LHCN-M2 (cell line): ENCODE results near the gene TRAF2. TPM values are rescaled to one million over a fixed set of nuclear protein-coding genes. Genes with fewer than 3 reads are reported as not detected.

Experiments
- DNase-seq: peaks from one replicate; pipeline ENCODE4 v3.0.0-alpha.2; 2012; ENCODE audit warnings: low read depth
- total RNA-seq: library from RNA; depleted of rRNA; stranded (reverse); fragments of >200 nt; gene quantifications from 2 replicates; pipeline ENCODE4 v1.2.3, GENCODE V29; 2014

The TRAF2 gene
- total RNA-seq, 1 experiment from 2014 or later = 11.7 TPM

DNA sequence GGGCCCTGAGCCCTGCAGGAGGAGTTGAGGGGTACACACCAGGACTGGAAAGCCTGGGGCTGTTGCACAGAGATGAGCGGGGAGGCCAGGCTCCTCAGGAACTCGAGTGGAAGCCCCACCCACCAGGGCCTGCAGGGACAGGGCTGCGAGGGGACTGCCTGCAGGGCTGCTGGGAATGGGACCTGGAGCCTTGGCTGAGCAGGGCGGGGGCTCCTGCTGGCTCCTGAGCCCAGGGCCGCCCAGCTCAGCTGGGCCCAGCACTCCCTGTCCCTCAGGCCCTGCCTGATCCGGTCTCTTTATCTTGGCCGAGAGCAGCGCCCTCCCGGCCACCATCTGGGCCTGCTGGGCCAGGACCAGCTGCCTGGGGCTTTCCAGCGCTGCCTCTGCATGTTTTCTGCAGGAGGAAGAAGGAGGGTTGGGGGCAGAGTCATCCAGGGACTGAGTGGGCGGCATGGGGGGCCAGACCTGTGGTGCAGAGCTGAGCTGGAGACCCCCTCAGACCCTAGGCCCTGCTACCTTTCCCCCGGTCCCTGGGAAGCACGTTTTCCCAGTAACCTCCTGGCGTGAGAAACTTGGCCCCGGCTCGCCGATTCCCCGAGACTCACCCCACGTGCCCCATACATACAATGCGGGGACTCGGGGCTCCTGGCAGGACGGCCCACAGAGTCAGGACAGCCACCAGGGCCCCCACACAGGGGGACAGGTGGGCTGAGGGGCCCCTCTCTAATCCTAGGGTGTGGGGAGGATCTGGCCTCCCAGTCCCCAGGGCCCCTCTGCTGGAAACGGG lies 75.2 kb downstream of the TRAF2 start:
- DNase-seq = no peak

DNA sequence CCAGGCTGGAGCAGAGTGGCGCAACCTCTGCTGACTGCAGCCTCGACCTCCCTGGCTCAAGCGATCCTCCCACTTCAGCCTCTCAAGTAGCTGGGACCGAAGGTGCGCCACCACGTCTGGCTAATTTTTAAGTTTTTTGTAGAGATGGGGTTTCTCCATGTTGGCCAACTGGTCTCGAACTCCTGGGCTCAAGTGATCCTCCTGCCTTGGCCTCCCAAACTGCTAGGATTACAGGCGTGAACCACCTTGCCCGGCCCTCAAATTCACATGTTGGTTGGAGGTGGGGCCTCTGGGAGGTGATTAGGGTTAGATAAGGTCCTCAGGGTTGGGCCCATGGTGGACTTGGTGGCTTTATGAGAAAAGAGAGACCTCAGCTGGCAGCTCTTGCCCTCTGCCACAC lies 75.8 kb downstream of the TRAF2 start:
- DNase-seq = no peak

DNA sequence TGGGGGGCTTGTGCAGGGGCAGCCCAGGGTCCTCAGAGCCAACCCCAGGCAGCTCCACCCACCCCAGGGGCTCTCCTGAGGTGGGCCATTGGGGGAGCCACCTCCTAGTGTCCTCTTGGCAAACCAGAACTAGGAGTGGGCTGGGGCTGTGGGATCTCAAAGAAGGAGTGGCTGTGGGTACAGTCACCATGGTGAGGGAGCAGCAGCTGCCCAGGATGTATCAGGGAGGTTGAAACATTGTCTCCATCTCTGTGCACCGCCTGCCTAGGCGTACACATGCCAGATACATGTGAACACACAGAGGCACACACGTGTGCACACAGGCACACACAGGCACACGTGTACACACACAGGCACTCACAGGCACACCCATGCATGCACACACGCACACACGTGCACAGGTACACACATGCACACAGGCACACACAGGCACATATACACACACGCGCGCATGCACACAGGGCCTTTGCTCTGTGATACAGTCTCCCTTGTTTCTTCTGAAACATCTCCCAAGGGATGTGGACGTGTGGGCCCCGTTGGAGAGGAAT lies 76.5 kb downstream of the TRAF2 start:
- no peak for DNase-seq

DNA sequence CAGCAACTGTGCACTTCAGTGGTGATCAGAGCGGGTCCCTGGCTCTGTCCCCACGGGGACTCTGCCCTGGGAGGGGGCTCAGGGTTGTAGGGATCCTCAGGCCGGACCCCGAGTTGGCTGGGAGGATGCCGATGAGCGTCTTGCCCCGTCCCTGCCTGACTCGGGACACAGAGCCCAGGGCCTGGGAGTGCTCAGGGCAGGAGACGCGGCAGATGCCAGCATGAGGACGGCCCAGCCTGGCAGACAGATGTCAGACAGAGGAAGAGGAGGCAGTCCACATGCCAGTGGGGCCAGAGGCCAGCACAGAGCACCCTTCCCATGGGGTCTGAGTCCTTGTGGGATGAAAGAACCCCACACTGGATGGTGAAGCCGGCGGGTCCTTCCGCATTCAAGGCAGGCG lies 77.0 kb downstream of the TRAF2 start:
- DNase-seq = no peak

DNA sequence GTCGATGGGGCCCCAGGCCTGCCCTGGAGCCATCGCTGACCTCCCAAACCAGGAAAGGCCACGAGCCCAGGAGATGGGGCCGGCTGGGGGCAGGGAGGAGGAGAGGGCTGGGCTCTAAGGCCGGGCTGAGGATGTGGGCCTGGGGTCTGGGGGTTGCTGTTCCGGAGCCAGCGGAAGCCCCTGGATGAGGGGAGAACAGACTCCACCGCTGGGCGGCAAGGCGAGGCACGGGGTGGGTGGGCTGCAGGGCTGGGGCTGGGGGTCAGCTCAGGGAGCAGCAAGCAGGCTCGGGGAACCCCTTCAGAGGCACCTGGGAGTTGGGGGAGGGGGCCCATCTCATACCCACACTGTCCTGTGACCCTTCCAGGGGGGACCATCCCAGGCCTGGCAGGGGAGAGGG lies 77.4 kb downstream of the TRAF2 start:
- DNase-seq = no peak

DNA sequence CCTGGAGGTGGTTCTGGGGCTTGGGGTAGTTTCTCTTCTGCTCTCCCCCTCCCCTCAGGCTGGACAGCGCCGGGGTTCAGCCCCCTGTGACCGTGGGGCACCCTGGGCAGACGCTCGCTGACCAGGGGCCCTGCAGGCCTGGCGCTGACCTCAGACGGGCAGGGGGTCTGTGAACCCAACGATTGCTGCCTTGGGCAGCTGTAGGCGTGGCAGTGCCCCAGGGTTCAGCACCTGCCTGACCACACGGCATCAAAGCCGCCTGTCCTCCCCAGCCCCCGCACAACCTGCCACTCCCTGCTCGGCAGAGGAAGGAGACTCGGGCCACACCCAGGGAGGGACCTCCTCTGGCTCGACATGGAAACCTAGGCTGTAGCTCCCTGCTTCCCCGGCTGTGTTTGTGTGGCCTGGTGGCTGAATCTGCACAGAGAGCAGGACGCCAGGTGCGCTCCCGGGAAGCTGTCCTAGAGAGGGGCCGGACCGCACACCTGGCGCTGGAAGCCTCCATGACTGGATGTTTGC lies 77.9 kb downstream of the TRAF2 start:
- no peak for DNase-seq

DNA sequence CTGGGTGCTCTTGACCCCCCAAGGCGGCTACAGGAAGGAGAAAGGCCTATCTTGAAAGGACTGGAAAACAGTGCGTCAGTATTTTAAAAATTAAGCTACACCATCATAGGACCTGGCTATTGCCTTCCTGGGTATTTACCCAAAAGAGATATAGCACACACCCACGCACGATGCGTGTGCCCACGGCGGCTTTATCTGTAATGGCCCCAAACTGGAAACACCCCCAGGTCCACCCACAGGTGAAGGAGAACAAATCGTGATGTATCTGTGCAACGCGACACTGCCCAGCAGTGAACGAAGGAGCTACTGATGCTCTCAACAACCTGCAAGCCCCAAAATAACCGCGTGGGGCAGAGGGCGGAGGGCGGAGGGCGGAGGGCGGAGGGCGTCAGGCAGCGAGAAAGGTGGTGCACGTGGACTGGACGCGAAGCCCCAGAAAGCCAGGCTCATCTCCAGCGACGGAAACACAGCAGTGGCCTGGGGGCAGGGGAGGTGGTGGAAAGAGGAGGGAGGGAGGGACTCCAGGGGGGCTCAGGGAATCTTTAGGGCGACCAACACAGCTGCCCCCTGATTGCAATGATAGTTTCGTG lies 78.6 kb downstream of the TRAF2 start:
- DNase-seq = no peak

DNA sequence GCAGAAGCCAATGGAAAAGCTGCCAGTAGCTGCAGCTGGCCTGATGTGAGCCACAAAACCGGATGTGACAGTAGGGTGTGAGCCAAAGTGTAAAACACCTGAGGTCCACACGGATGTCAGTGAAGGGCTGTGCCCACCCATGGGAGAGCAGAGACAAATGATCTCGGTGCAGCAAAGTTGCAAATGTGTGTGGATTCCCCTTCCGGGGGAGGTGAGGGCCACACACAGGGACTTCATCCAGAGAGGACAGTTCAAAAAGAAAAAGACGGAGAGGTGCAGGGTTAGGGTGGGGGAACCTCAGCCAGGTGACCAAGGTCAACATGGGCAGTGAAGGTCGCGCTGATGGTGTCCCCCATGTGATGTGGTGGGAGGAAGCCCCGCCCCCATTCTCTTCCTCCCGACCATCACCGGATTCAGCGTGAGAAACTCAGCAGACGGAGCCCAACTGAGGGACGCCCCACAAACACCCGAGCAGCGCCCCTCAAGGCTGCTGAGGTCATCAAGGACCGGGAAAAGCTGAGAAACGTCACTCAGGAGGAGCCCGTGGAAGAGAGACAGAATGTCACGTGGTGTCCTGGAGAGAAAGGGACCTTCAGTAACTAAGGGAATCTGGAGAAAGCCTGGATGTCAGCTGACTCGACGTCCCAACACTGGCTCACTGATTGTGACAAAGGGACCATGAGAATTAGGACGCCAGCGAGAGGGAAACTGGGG lies 79.6 kb downstream of the TRAF2 start:
- no peak for DNase-seq

DNA sequence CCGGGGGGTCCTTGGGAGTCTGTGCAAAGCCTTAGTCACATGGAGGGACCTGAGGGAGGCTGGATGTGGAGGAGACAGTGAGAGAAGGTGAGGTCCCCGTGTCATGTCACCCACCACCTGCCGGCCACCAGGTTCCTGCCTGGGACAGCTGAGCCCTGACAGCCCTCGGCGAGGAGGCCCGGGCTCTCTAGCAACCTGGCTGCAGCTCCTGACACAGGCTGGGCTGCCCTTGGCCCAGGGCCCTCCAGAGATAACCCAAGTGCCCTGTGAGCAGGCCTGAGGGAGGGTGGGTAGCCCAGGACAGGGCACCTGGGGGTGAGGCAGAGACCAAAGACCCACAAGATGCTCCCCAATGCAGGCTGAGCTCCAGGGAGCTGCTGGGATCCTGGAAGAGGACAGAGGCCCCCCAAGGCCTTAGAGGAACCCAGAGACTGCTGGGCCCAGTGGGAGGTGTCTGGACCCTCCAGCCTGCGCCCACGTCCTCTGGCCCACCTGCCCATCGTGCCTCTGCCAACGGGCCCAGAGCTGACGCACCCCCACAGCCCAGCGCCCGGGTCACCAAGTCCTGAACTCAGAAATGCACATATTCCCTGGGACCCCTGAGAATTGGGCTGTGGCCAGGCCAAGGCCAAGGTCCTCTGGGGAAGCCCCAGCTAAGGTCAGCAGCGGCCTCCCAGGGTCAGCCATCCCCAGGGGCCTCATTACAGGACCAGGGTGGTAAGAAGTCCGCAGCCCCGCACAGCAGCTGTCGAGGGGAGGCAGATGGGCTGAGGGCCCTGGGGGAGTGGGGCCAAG lies 82.2 kb downstream of the TRAF2 start:
- no peak for DNase-seq

DNA sequence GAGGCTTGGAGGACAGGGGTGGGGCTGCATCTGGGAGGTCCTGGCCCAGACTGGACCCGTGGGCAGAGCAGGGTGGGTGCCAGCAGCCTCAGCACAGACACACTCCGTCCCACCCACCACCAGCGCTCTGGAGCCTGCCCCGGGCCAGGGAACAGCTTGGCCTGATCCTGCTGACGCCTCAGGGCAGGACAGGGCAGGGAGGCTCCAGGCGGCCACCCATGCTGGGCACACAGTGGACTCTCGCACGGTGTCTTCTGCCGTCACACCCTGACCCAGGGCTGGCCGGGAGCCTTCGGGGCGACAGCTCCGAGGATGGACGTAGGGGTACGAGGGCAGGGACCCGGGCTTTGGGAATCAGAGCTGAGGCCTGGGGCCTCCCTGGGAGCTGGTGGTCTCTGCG lies 82.8 kb downstream of the TRAF2 start:
- DNase-seq = no peak

DNA sequence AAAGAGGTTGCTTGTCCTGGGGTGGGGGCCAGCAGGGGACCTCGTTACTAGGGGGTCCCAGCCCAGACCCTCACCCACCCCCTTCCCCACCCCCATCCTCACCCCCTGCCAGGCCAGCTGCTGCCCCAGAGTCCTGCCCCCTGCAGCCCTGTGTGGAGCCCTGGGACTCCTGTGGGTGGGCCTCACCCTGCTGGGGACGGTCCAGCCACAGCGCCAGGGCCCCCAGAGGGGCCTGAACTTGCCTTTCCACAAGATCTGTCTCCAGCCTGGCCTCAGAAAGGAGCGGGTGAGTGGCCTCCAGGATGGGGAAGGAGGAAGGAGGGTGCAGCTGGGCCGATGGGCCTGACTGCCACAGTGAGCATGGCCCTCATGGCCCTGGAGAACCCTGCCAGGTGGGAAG lies 83.5 kb downstream of the TRAF2 start:
- no peak for DNase-seq

DNA sequence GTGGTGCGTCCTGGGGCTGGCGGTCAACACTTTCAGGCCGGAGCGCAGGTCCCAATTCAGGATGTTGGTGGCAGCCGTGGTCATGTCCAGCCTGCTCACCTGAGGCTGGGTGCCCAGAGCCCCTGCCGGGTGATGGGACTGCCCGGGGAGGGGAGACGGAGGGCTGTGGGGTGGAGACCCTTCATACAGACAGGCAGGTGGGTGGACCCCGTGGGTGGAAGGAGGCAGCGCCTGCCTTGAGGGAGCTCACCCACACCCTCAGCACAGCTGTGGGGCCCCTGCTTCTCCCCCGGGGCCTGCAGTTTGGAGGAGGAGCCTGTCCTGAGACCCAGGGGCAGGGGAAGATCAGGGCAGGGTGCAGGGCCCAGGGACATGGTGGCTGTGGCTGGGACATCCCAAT lies 84.0 kb downstream of the TRAF2 start:
- DNase-seq = no peak

DNA sequence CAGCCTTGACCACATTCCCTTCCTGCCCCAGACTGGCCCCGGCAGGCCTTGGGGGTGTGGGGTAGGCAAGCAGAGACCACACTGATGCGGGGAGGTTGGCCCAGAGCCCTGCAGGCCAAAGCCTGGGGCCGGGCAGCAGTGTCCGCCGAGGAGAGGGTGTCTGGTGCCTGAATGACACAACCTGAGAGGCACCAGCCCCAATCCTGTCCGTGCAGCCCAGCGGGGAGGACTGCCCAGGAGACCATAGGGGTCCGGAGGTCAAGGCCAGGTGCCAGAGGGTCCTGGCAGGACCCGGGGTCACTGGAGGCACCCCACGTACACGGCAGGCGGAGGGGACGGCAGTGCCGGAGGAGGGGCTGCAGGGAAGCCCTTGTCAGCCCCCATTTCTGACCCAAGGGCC lies 85.4 kb downstream of the TRAF2 start:
- DNase-seq = no peak

DNA sequence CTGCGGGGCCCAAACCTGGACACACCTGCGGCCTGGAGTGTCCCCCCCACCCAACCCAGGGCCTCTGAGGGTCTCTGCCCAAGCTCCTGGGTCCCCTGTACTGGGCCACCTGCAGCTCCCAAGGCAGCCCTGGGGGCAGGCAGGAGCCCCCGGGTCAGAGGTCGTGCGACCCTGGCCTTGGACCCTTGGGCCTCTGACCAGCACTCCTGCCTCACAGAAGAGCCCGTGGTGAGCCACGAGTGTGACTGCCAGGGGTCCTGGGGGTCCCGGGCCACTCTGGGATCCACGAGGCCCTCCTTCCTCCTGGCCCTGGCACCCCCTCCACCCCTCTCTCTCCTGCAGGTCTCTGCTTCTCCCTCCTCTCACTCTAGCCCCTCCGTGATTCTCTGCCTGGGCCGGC lies 86.0 kb downstream of the TRAF2 start:
- no peak for DNase-seq

DNA sequence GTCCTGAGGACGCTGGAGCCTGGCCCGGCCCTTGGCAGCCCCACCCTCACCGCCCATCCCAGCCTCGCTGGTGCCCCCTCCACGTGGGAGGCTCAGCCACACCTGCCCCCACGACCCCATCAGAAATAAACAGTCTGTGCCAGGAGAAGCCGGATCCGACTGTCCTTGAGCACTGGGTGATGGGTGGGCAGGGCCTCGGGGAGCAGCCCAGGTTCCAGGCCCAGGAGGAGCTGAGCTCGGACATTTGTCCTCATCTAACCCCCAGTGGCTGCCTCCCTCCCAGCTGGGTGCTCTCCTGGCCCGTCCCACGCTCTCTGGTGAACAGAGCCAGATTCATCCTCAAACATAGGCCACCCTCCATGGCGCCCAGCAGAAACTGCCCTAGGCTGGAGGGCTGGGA lies 86.4 kb downstream of the TRAF2 start:
- DNase-seq = no peak

DNA sequence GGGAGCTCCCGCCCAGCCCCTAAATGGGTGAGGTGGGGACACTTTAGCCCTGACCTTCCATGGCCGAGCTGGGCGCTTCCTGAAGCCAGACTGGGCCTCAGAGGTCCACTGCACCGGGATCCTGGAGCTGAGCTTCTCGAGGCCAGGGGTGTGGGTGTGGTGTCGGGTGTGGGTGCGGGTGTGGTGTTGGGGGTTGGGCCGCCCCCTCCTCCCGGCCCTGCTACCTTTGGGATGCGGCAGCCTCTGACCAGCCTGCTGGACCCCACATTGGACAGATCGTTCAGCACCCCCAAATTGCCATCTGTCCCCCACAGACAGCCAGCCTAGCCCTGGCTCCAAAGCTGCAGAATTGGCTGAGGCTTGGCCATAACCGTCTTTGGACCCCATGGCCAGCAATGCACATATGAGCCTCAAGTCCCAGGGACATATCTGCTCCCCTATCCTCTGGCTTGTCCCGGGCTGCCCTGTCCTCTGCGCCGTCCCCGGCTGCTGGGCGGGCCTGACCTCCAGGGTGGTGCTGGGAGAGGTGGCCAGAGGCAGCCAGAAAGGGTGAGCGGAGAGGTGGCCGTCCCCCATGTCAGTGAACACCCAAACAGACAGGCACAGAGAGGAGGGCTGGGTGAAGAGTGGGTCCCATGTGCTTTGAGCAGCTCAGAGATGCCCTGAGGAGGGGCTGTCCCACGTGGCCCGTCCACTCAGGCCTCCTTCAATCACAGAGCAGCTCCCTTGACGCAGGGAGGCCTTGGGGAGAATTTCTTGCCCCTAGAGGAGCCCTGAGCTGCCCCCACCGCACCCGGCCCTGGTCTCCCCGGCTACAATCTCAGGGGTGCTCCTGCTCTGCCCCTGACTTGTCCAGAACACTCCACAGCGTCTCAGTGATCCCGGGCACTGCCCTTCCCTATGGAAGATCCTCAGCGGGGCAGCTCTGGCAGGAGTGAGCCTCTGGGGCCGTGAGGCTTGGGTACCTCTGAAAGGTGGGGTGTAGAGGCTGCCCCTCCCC lies 87.6 kb downstream of the TRAF2 start:
- no peak for DNase-seq

DNA sequence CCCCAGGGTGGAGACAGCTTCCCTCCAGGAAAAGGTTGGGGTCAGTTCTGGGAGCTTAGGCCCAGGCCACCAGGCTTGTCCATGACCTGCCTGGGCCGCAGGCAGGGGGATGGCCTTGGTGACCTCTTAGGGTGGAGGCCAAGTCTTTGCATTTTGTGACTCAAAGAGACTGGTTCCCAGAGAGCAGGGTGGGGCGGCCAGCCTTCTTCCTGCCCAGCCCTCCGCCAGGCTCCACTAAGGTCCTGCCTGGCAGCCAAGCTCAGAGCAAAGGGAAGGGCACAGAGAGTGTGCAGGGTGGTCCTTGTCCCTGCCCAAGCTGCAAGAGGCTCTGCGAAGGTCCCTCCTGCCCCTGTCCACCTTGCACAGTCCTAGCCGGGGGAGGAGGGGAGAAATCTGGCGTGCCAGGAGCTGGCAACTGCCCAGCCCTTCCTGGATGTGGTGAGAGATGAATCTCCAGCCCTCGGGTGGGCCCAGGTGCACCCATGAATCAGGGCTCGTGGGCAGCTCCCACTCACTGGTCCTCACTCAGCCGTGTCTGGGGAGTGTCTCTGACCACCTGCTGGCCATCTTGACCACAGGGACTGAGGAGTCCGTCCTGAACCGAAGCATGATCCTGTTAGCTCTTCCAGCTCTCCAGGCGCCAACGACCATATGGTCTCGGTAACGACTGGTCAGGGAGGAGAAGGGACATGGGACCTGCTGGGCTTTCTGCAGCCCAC lies 88.7 kb downstream of the TRAF2 start:
- DNase-seq = no peak

DNA sequence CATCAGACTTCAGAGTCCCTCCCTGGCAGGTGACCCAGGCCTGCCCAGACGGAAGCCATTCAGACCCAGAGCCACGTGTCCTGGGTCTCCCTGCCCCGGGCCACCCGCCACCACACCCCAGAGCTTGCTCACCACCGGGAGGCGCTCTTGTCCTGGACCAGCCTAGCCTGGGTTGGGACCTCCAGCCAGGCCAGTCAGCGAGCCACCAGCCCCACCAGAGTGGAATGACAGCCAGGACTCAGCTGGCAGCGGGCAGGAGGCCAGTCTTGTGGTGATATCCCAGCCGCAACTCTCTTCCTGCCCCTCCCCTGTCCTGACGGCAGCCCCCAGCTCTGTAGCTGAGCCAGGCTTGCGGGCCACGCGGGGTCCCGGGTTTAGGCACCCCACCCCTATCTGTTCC lies 89.3 kb downstream of the TRAF2 start:
- DNase-seq = no peak
